Hepatocyte (in vitro differentiated cells): ENCODE data around the gene NOC4L. TPM values are rescaled to one million over a fixed set of nuclear protein-coding genes. Genes with fewer than 3 reads are reported as not detected.

Source experiments
- DNase-seq: peaks from one replicate; pipeline ENCODE4 v3.0.0-alpha.2; 2016; ENCODE audit warnings: low spot score
- H2AFZ ChIP-seq: fragments of 200-600 bp; sonication (generic); 2 replicates; pipeline ENCODE4 v1.6.0; 2016; ENCODE audit warnings: antibody characterized with exemption, mild to moderate bottlenecking
- H3K27ac ChIP-seq: fragments of 200-600 bp; sonication (generic); 2 replicates; pipeline ENCODE4 v1.5.1; 2016; ENCODE audit warnings: mild to moderate bottlenecking
- H3K27me3 ChIP-seq: fragments of 200-600 bp; sonication (generic); 2 replicates; pipeline ENCODE4 v1.6.1; 2016
- H3K36me3 ChIP-seq: fragments of 200-600 bp; sonication (generic); replicated peaks from 2 replicates; pipeline ENCODE4 v1.5.1; 2016; ENCODE audit warnings: low read depth; ENCODE audit not compliant: insufficient read depth
- H3K4me1 ChIP-seq: fragments of 200-600 bp; sonication (generic); 2 replicates; pipeline ENCODE4 v1.5.1; 2016; ENCODE audit warnings: mild to moderate bottlenecking, moderate library complexity; ENCODE audit not compliant: insufficient read depth
- H3K4me2 ChIP-seq: fragments of 200-600 bp; sonication (generic); 2 replicates; pipeline ENCODE4 v1.6.0; 2016
- H3K4me3 ChIP-seq: fragments of 200-600 bp; sonication (generic); 2 replicates; pipeline ENCODE4 v1.5.1; 2016; ENCODE audit warnings: mild to moderate bottlenecking
- H3K79me2 ChIP-seq: fragments of 200-600 bp; sonication (generic); 2 replicates; pipeline ENCODE4 v1.6.0; 2017; ENCODE audit warnings: mild to moderate bottlenecking
- H3K9me2 ChIP-seq: fragments of 200-600 bp; sonication (generic); replicated peaks from 2 replicates; pipeline ENCODE4 v1.6.0; 2017; ENCODE audit warnings: mild to moderate bottlenecking; ENCODE audit not compliant: insufficient read depth
- H3K9me3 ChIP-seq: fragments of 200-600 bp; sonication (generic); 2 replicates; pipeline ENCODE4 v1.5.1; 2016; ENCODE audit warnings: low read depth, mild to moderate bottlenecking
- H4K20me1 ChIP-seq: fragments of 200-600 bp; sonication (generic); 2 replicates; pipeline ENCODE4 v1.6.0; 2016; ENCODE audit warnings: mild to moderate bottlenecking; ENCODE audit not compliant: insufficient read depth, poor library complexity, severe bottlenecking
- CTCF ChIP-seq: fragments of 200-600 bp; sonication (generic); IDR thresholded peaks from 2 replicates; pipeline ENCODE4 v1.5.1; 2016; ENCODE audit warnings: antibody characterized with exemption, mild to moderate bottlenecking; ENCODE audit not compliant: poor library complexity
- EZH2 ChIP-seq: fragments of 200-600 bp; sonication (generic); IDR thresholded peaks from 2 replicates; pipeline ENCODE4 v1.6.1; 2016; ENCODE audit warnings: antibody characterized with exemption, mild to moderate bottlenecking, borderline replicate concordance
- EZH2phosphoT487 ChIP-seq: fragments of 200-600 bp; sonication (generic); IDR thresholded peaks from one replicate; pipeline ENCODE4 v1.6.1; 2018; ENCODE audit warnings: antibody characterized with exemption, mild to moderate bottlenecking, low read depth, moderate library complexity; ENCODE audit not compliant: unreplicated experiment, severe bottlenecking
- WGBS: methylation state at CpG from one replicate; pipeline ENCODE4 v1.1.6; 2016; ENCODE audit warnings: low lambda C conversion rate; ENCODE audit errors: missing lambda C conversion rate; 5-methylcytosine and 5-hydroxymethylcytosine counted together
- polyA plus RNA-seq: library from polyadenylated mRNA; unstranded; fragments of >200 nt; fragmentation: Nextera tagmentation; extraction: Ambion mirVana; gene quantifications from 2 replicates; pipeline ENCODE4 v1.2.1, GENCODE V29; 2016
- total RNA-seq: library from RNA; depleted of rRNA; stranded (reverse); fragments of >200 nt; gene quantifications from 2 replicates; pipeline ENCODE4 v1.2.3, GENCODE V29; 2014

NOC4L gene
- total and polyA plus RNA-seq, 2 experiments from 2014 or later: 8.9 to 31.8 TPM

- Histone ChIP-seq H3K4me1 (no peaks in the 10 kb centered on the region), H3K79me2 (no peaks in the 10 kb centered on the region), H3K4me2 (no peak overlapping the region), H3K4me3 (no peak overlapping the region), H3K36me3 (no peaks in the 10 kb centered on the region), H3K9me2 (no peaks in the 10 kb centered on the region), H3K27ac (no peak overlapping the region), H2AFZ (no peak overlapping the region), H4K20me1 (no peaks in the 10 kb centered on the region), H3K27me3 (peaks cover 5% of the 10 kb centered on the region), H3K9me3 (no peaks in the 10 kb centered on the region)
- DNase-seq: no peak
- 61% methylated on average over 7 of the region's 14 CpGs for WGBS
- no peak for TF ChIP-seq EZH2phosphoT487
- TF ChIP-seq EZH2: no peak
- TF ChIP-seq CTCF: no peak
These were observed 17.0 kb downstream of the NOC4L start for GRCh38 chr12:132161036-132161781.

GRCh38 chr12:132161796-132162507 lies 17.7 kb downstream of the NOC4L start:
- H3K4me1 ChIP-seq: no peaks in the 10 kb centered on the region
- no peak overlapping the region for H3K27ac ChIP-seq
- H3K4me3 ChIP-seq: no peak overlapping the region
- H3K79me2 ChIP-seq: no peaks in the 10 kb centered on the region
- no peaks in the 10 kb centered on the region for H4K20me1 ChIP-seq
- no peaks in the 10 kb centered on the region for H3K9me2 ChIP-seq
- 69% methylated on average over 13 of the region's 17 CpGs for WGBS
- H3K9me3 ChIP-seq: no peaks in the 10 kb centered on the region
- H3K36me3 ChIP-seq: no peaks in the 10 kb centered on the region
- no peak overlapping the region for H2AFZ ChIP-seq
- no peak for DNase-seq
- no peak overlapping the region for H3K4me2 ChIP-seq
- no peak for TF ChIP-seq EZH2
- TF ChIP-seq CTCF: no peak
- no peak for TF ChIP-seq EZH2phosphoT487
- peaks cover 5% of the 10 kb centered on the region for H3K27me3 ChIP-seq

GRCh38 chr12:132162508-132163031 lies 18.3 kb downstream of the NOC4L start:
- no peak overlapping the region for H3K27ac ChIP-seq
- DNase-seq: no peak
- no peaks in the 10 kb centered on the region for H3K9me3 ChIP-seq
- peaks cover 5% of the 10 kb centered on the region for H3K27me3 ChIP-seq
- whole genome bisulfite sequencing: 56% methylated on average over 17 of the region's 17 CpGs
- H3K4me2 ChIP-seq: no peak overlapping the region
- no peaks in the 10 kb centered on the region for H3K9me2 ChIP-seq
- H4K20me1 ChIP-seq: no peaks in the 10 kb centered on the region
- no peak overlapping the region for H3K4me3 ChIP-seq
- no peak overlapping the region for H2AFZ ChIP-seq
- no peaks in the 10 kb centered on the region for H3K4me1 ChIP-seq
- no peaks in the 10 kb centered on the region for H3K36me3 ChIP-seq
- no peak for TF ChIP-seq EZH2phosphoT487
- no peak for TF ChIP-seq CTCF
- no peak for TF ChIP-seq EZH2
- no peaks in the 10 kb centered on the region for H3K79me2 ChIP-seq
